Erythroblast (primary cell): ENCODE results near the gene PARS2.

Experiments
- GATA1 ChIP-seq: IDR thresholded peaks from 2 replicates; pipeline ENCODE4 v1.6.1; 2011; ENCODE audit warnings: low read depth, mild to moderate bottlenecking, control low read depth, low read length, moderate library complexity
- POLR2A ChIP-seq: IDR thresholded peaks from 2 replicates; pipeline ENCODE4 v1.6.1; 2011; ENCODE audit warnings: mild to moderate bottlenecking, low read length

DNA sequence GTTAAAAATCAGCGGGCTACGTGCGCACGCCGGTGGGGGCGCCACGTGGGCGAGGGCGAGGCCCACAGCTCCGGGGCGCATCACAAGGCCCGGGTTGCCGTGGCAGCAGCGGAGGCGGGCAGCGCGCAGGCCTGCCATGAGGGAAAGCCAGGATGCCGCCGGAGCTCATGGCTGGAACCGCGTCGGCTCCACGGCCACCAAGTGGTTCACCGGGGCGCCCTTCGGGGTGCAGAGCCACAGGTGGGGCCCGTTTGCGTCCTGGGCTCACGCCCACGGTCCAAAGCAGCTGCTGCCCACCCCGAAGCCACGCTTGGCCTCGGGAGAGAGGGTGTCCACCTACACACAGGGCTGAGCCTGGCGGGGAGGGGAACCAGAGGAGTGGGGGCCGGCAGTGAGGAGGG lies 41.7 kb upstream of the PARS2 start:
- TF ChIP-seq POLR2A (no peak), GATA1 (no peak)
